Thoracic aorta (tissue), 2 donors: Measurements from ENCODE around the gene FCGR2B. TPM values are rescaled to one million over a fixed set of nuclear protein-coding genes. Genes with fewer than 3 reads are reported as not detected.

ENCODE experiments used
- total RNA-seq, 2 donors: library from RNA; depleted of rRNA; stranded (reverse); fragments of >200 nt; gene quantifications; one replicate each; pipeline versions ENCODE4 v1.1.0 to v1.2.3, GENCODE V29; 2016

The FCGR2B gene
- total RNA-seq, 2 donors from 2014 or later: 20.2 to 65.9 TPM

Other genes with a start within 250 kb of the FCGR2B start
- gene FCGR2A, start 157.7 kb upstream of the FCGR2B start, total RNA-seq: 100 to 1,000 TPM; 113 to 169 TPM
- gene HSPA6, start 138.6 kb upstream of the FCGR2B start, total RNA-seq: 10 to 100 TPM in 1 of 2 donors, 1 to 10 TPM in 1; 7.7 to 11.9 TPM
- 10 to 100 TPM; 41.2 to 46.8 TPM for gene FCGR3A, start 113.3 kb upstream of the FCGR2B start, total RNA-seq
- 1 to 10 TPM; 2.7 to 4.6 TPM for gene FCGR3B, start 32.0 kb upstream of the FCGR2B start, total RNA-seq
- gene FCRLA, start 44.1 kb downstream of the FCGR2B start, total RNA-seq: not detected
- under 1 TPM in 1 of 2 donors, not detected in 1; 0.68 TPM for gene FCRLB, start 58.4 kb downstream of the FCGR2B start, total RNA-seq
- 10 to 100 TPM; 17.3 to 27.9 TPM for gene DUSP12, start 86.6 kb downstream of the FCGR2B start, total RNA-seq
- gene ATF6, start 103.2 kb downstream of the FCGR2B start, total RNA-seq: 10 to 100 TPM; 26.9 to 37.6 TPM